SKM-1 (cell line): ENCODE data around the gene HOXA3.

Experiments used
- DNase-seq: peaks from one replicate; lab custom pipeline; 2025; ENCODE audit not compliant: unreplicated experiment; lab: John Stamatoyannopoulos, UW

The HOXA3 gene

GRCh38 chr7:27151931-27152815 lies at the start of gene HOXA3:
Gene HOXA3 (minus strand): TSS chr7:27152583. CDS start chr7:27110640, 41,943 bp downstream.
- DNase-seq: no peak

DNA sequence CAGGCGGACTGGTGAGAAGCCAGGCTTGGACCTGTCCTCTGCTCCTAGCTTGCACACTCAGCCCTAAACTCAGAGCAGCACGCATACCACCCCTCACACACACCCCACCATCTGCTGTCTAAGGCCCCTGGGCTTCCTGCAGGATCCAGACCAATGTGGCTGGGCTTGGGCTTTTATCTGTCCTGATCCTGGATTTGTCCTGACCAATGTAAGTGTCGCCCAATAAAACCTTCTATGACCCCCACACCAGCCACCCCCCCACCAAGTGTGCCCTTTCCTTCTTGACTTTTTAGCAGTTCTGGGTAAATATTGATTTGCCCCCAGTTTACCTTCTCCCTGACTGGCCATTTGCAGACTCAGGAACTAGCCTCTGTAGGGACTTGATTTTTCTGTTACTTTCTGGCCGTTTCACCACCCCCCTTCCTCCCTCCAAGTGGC lies 49.2 kb upstream of the HOXA3 start:
- no peak for DNase-seq

GRCh38 chr7:27200761-27201579 lies 48.6 kb upstream of the HOXA3 start:
- no peak for DNase-seq

GRCh38 chr7:27199849-27200760 lies 47.7 kb upstream of the HOXA3 start, which contains the start of gene HOXA13:
Gene HOXA13 (minus strand): TSS chr7:27200091. CDS start chr7:27200077, 14 bp downstream.
- DNase-seq: no peak

- no peak for DNase-seq
These were observed 46.8 kb upstream of the HOXA3 start for GRCh38 chr7:27198871-27199801.

DNA sequence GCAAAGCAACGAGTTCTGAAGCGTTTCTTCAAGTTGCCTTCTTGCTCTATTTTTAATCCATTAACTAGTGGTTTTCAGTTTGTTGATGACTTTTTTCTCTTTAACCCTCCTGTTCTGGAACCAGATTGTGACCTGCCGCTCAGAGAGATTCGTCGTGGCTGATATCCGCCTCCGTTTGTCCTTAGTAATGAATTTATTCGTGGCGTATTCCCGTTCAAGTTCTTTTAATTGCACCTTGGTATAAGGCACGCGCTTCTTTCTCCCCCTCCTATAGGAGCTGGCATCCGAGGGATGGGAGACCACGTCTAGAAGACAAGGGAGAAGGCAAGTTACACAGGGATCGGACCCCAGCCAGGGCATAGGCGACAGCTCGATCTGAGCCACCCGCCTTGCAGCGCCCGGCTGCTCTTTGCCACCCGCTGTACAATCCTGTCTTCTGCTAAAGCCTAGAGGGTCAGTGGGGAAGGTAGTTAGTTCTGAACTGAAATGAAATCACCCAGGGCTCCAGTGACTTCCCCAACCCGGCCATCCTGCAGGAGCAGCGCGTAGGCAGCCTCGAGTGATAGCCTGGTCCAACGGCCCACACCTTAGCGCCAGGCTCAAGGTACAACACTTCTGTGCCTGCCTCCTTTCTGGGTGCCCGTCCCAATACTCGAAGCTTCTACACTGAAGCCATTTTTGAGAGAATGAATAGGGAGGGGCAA lies 45.9 kb upstream of the HOXA3 start:
- DNase-seq: no peak

DNA sequence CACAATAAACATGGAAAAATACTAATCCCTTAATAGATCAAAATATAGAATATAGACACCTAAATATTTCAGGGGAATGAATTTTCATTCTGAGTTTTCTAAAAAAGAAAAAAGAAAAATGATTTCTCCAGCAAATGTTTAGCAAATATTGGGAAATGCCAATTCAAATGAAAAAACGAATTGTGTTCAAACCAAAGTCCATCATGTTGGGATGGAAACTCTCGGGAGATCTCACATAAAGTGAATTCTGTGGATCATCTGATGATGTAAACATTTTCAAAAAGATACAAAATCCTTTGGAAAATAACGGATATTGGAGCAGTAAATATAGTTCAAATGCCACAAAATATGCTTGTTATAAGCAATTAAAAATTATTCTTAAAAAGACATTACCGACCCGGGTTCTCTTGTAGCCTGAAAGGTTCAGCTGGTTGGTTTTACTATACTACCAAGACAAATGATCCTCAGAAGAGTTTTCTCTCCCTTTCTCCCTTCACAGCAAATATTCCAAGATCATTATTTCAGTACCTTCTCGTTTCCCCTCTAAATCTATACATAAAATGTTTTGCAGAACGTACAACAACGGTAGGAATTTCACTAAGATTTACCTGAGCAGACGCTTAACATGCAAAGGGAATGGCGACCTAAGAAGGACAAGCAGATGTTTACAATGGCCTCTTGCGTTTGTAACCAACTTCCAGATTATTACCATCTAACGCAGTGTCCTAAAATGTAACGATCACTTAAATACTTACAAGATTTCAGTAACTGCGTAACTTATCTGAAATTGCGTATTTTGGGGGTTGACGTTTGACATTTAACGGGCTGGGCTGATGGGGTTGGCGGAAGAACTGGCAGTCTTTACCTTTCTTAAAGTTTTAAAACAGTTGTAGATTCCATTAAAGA lies 45.0 kb upstream of the HOXA3 start:
- DNase-seq: no peak

GRCh38 chr7:27196287-27196767 lies 43.9 kb upstream of the HOXA3 start:
- DNase-seq: peak; percentile 71

DNA sequence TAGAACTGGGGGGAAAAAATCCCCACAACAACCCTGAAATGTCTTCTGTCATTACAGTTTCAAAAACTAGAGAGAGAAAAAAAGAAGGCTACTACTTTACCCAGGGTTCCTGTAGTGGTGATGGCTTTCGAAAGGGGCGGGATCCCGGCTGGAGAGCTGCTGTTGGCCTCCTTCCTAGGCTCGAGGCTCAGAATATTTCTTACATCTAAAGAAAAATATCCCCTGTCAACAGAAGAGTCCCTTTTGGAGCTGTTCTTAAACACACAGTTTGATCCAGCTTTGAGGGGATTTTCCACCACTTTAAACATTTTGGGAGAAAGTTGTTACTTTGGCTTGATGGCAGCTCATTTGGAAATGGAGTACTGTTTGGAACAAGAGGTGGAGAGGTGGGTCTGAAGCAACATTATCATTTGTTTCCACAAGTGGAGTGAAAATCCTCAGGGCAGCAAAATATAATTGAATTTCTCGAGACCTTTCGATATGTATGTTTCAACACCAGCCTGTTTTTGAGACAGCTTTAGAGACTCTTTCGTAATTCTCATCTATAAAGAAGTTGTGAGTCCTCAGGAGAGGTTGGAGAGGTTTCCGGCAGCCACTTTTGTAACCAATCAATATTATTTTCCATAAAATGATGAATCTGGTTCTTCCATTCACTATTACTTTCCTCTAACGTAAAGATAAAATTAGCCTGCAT lies 42.5 kb upstream of the HOXA3 start:
- no peak for DNase-seq

DNA sequence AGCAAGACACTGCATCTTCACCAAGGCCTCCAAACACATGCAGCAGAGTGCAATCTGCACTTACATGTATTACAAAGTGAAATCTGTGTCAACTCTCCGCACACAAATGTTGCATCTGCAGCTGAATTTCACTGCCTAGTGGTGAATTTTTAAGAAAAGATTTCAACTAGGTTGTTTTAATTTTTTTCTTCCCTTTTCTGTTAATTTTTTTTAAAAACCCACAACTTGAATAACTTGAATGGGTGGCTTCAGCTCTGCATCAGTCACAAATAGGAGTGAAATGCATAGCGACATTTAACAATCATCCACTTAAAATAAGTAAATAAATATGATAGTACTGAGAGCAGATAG lies 41.6 kb upstream of the HOXA3 start:
- no peak for DNase-seq

DNA sequence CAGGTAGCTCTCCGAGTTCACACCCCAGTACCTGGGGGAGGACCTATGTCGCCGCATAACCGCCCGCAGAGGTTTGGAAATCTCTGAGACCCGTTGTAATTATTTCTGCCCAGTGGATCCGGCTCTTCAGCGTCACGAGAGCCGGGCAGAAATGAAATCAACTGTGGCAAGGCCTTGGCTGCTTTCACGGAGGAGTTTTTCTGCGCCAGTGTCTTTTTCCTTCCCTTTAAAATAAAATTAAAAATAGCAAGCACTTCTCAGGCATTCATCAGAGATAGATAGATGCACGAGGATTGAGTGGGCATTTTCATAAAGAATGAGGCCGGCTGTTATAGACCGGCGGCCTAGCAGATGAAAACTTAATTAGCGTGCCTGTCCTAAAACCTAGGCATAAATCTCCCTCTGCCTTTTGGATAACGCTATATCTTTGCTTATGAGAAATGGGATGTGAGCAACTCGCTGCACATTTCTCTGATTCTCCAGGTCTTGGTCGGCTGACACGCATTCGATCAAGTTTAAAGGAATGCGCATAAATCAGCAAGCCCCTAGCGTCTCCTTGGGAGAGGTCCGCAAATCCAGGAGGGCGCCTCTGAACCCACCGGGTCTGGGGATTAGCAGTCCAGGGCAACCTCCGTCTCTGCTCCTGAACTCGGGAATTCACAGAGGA lies 41.1 kb upstream of the HOXA3 start:
- no peak for DNase-seq

GRCh38 chr7:27192546-27193334 lies 40.4 kb upstream of the HOXA3 start:
- no peak for DNase-seq

DNA sequence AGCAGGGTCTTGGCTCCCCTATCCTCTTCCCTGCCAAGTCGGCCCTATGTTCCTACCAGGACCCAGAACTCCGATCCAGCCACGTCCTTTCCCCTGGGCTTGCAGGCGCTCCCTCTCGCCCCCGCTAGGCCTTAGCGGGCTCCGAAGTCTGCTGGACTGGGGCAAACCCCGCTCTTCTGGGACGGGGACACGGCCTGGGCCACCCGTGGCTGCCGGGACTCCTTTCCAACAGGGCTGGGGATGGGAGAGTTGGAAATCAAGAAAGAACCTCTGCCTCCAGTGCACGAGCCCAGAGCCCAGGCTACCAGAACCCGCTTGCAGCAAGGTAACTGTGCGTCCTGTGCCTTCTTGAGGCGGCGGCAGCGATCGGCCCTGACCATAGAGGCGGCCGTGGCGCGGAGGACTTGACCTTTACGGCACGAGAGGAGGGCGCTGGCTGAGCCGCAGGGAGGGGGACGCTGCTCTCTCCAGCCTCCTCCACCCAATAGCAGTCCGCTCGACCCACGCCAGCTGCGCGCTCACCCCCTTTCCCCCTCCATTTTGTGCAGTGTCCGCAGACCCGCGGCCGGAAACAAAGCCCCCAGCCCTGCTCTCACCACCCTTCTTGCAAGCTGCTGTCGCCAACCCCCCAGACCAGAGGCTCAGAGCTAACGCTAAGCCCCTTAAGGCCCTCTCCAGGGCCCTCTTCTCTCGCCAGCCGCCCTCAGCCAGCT lies 39.6 kb upstream of the HOXA3 start:
- no peak for DNase-seq

DNA sequence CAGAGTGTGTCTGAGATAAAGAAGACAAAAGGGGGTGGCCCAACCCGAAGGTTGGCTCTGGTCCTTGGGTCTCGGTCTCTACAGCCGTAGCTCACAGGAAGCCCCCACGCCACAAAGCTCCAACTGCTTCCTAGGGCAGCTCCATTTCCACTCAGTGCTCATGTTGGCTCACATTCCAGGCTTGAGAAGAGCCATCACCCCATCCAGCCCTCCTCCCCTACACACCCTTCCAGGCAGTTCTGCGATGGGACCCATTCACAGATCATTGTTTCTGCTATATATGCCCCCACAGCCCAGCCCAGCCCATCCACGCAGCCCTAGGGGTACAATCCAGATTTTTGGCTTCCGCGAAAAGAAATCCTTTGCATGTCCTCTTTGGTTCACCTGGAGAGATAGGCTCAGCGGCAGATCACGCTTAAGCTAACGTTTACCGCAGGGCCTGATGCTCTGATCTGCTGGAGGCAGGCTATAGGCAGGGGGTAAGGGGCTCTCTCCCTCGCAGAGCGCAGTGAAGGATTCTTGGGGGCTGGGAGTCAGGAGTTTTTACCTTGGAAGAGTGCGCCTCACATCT lies 38.9 kb upstream of the HOXA3 start:
- no peak for DNase-seq
